Mucosa of stomach (tissue), 1 donor: ENCODE data around the gene PACSIN2.
"Not testable (repeated sequence)": the region's sequence is repeated elsewhere in the genome, so short reads cannot be mapped to it uniquely, and the experiment has no call there.

Experiments
- H3K27me3 ChIP-seq: one replicate; pipeline ENCODE4 v1.7.0; 2013; ENCODE audit warnings: mild to moderate bottlenecking, low read length; ENCODE audit not compliant: control insufficient read depth, insufficient read depth
- H3K36me3 ChIP-seq: one replicate; pipeline ENCODE4 v1.7.0; 2013; ENCODE audit warnings: low read length; ENCODE audit not compliant: control insufficient read depth, insufficient read depth
- H3K4me1 ChIP-seq: one replicate; pipeline ENCODE4 v1.7.0; 2013; ENCODE audit warnings: mild to moderate bottlenecking, low read length; ENCODE audit not compliant: control insufficient read depth, insufficient read depth
- H3K4me3 ChIP-seq: one replicate; pipeline ENCODE4 v1.7.0; 2013; ENCODE audit warnings: low read length
- H3K9ac ChIP-seq: one replicate; pipeline ENCODE4 v1.7.0; 2013; ENCODE audit warnings: mild to moderate bottlenecking, low read length, moderate library complexity
- H3K9me3 ChIP-seq: one replicate; pipeline ENCODE4 v1.7.0; 2013; ENCODE audit warnings: mild to moderate bottlenecking, low read length, moderate library complexity; ENCODE audit not compliant: control insufficient read depth
- donor health status: Pancreatic carcinoma.

PACSIN2 gene

GRCh38 chr22:42983470-42983869, 31.5 kb downstream of the PACSIN2 start:
- H3K4me1 ChIP-seq, result peaks cover 14% of the 10 kb centered on the region
- H3K9ac ChIP-seq, result no peak overlapping the region
- no peaks in the 10 kb centered on the region for H3K27me3 ChIP-seq
- H3K4me3 ChIP-seq, result no peak overlapping the region
- H3K9me3 ChIP-seq, result no peaks in the 10 kb centered on the region
- H3K36me3 ChIP-seq, result no peaks in the 10 kb centered on the region

- peaks cover 21% of the 10 kb centered on the region for H3K4me1 ChIP-seq
- no peak overlapping the region for H3K9ac ChIP-seq
- H3K9me3 ChIP-seq, result no peaks in the 10 kb centered on the region
- no peaks in the 10 kb centered on the region for H3K27me3 ChIP-seq
- no peak overlapping the region for H3K4me3 ChIP-seq
- no peaks in the 10 kb centered on the region for H3K36me3 ChIP-seq
These were observed 35.3 kb downstream of the PACSIN2 start for GRCh38 chr22:42979606-42980005.

GRCh38 chr22:42978453-42979103, 36.4 kb downstream of the PACSIN2 start:
- Histone ChIP-seq H3K27me3 (no peaks in the 10 kb centered on the region), H3K4me3 (no peak overlapping the region), H3K36me3 (no peaks in the 10 kb centered on the region), H3K9me3 (no peaks in the 10 kb centered on the region), H3K9ac (no peak overlapping the region), H3K4me1 (peaks cover 30% of the 10 kb centered on the region)

GRCh38 chr22:42977569-42977968, 37.4 kb downstream of the PACSIN2 start:
- no peaks in the 10 kb centered on the region for H3K9me3 ChIP-seq
- no peak overlapping the region for H3K4me3 ChIP-seq
- no peak overlapping the region for H3K9ac ChIP-seq
- H3K27me3 ChIP-seq, result no peaks in the 10 kb centered on the region
- no peaks in the 10 kb centered on the region for H3K36me3 ChIP-seq
- H3K4me1 ChIP-seq, result peaks cover 39% of the 10 kb centered on the region

GRCh38 chr22:42976217-42976933, 38.6 kb downstream of the PACSIN2 start:
- Histone ChIP-seq H3K36me3 (no peaks in the 10 kb centered on the region), H3K4me1 (peaks cover 41% of the 10 kb centered on the region), H3K27me3 (no peaks in the 10 kb centered on the region), H3K9me3 (no peaks in the 10 kb centered on the region), H3K4me3 (no peak overlapping the region), H3K9ac (no peak overlapping the region)

- Histone ChIP-seq H3K9ac (no peak overlapping the region), H3K4me1 (peaks cover 47% of the 10 kb centered on the region), H3K36me3 (no peaks in the 10 kb centered on the region), H3K9me3 (no peaks in the 10 kb centered on the region), H3K4me3 (no peak overlapping the region), H3K27me3 (no peaks in the 10 kb centered on the region)
These were observed 40.7 kb downstream of the PACSIN2 start for GRCh38 chr22:42974223-42974622.

- peaks cover 41% of the 10 kb centered on the region for H3K4me1 ChIP-seq
- no peak overlapping the region for H3K4me3 ChIP-seq
- no peaks in the 10 kb centered on the region for H3K9me3 ChIP-seq
- H3K27me3 ChIP-seq, result no peaks in the 10 kb centered on the region
- no peaks in the 10 kb centered on the region for H3K36me3 ChIP-seq
- no peak overlapping the region for H3K9ac ChIP-seq
These were observed 41.4 kb downstream of the PACSIN2 start for GRCh38 chr22:42973536-42973881.

- Histone ChIP-seq H3K4me3 (no peak overlapping the region), H3K36me3 (no peaks in the 10 kb centered on the region), H3K4me1 (peaks cover 35% of the 10 kb centered on the region), H3K9me3 (no peaks in the 10 kb centered on the region), H3K27me3 (no peaks in the 10 kb centered on the region), H3K9ac (no peak overlapping the region)
These were observed 42.1 kb downstream of the PACSIN2 start for GRCh38 chr22:42972649-42973535.

- H3K27me3 ChIP-seq, H3K9ac ChIP-seq, H3K36me3 ChIP-seq, H3K4me3 ChIP-seq, H3K9me3 ChIP-seq: not testable (repeated sequence)
- H3K4me1 ChIP-seq, result peaks cover 35% of the 10 kb centered on the region
These were observed 43.5 kb downstream of the PACSIN2 start for GRCh38 chr22:42971473-42971860.

GRCh38 chr22:42970029-42970428, 44.9 kb downstream of the PACSIN2 start:
- H3K9ac ChIP-seq, result no peak overlapping the region
- no peaks in the 10 kb centered on the region for H3K36me3 ChIP-seq

GRCh38 chr22:42969348-42969975, 45.5 kb downstream of the PACSIN2 start:
- Histone ChIP-seq H3K27me3 (no peaks in the 10 kb centered on the region), H3K4me3 (no peak overlapping the region), H3K9me3 (no peaks in the 10 kb centered on the region), H3K36me3 (no peaks in the 10 kb centered on the region), H3K4me1 (peaks cover 32% of the 10 kb centered on the region), H3K9ac (no peak overlapping the region)

More at GRCh38 chr22:42970029-42970428, 44.9 kb downstream of the PACSIN2 start:
- H3K9me3 ChIP-seq, result no peaks in the 10 kb centered on the region
- no peaks in the 10 kb centered on the region for H3K27me3 ChIP-seq
- H3K4me1 ChIP-seq, result peaks cover 32% of the 10 kb centered on the region
- no peak overlapping the region for H3K4me3 ChIP-seq

- H3K9me3 ChIP-seq, result no peaks in the 10 kb centered on the region
- H3K9ac ChIP-seq, result no peak overlapping the region
- peaks cover 22% of the 10 kb centered on the region for H3K4me1 ChIP-seq
- H3K36me3 ChIP-seq, result no peaks in the 10 kb centered on the region
- no peaks in the 10 kb centered on the region for H3K27me3 ChIP-seq
- H3K4me3 ChIP-seq, result no peak overlapping the region
These were observed 47.0 kb downstream of the PACSIN2 start for GRCh38 chr22:42967933-42968332.
